Subcutaneous adipose tissue (tissue), 4 donors: Measurements from ENCODE around the gene DUSP8. TPM values are rescaled to one million over a fixed set of nuclear protein-coding genes. Genes with fewer than 3 reads are reported as not detected.

ENCODE experiments used
- CTCF ChIP-seq: fragments of 450-650 bp; IDR thresholded peaks from one replicate; pipeline ENCODE4 v1.5.1; 2016; ENCODE audit warnings: low read depth, mild to moderate bottlenecking, control low read depth, antibody characterized with exemption, moderate library complexity
- total RNA-seq, 4 donors: library from RNA; depleted of rRNA; stranded (reverse); fragments of >200 nt; gene quantifications; one replicate each; pipeline ENCODE4 v1.1.0, GENCODE V29; 2016

DUSP8 gene
- total RNA-seq, 4 donors from 2014 or later: 0.22 to 2.3 (median 0.74) TPM

DNA sequence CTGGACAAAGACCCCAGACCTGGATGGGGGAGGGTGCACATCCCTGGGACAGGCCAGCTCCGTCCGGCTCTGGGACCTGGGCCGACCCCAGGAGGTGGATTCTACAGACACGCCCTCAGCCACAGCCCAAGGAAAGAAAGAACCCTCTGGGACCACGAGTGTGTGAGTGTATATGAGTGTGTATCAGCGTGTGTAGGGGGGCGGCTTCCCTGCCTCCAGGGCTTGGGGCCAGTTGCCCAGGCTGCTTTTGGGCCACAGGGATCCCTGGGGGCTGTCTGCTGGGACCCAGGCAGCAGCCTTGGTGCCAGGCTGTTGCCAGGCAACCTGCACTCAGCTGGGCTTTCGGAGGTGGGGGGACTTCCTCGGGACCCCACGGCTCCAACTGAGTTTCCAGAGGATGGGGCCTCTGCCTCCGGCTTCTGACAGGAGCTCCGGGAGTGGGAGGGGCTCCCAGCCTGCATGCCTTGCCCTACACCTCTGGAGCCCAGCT lies 8.9 kb downstream of the DUSP8 start:
- no peak for TF ChIP-seq CTCF

DNA sequence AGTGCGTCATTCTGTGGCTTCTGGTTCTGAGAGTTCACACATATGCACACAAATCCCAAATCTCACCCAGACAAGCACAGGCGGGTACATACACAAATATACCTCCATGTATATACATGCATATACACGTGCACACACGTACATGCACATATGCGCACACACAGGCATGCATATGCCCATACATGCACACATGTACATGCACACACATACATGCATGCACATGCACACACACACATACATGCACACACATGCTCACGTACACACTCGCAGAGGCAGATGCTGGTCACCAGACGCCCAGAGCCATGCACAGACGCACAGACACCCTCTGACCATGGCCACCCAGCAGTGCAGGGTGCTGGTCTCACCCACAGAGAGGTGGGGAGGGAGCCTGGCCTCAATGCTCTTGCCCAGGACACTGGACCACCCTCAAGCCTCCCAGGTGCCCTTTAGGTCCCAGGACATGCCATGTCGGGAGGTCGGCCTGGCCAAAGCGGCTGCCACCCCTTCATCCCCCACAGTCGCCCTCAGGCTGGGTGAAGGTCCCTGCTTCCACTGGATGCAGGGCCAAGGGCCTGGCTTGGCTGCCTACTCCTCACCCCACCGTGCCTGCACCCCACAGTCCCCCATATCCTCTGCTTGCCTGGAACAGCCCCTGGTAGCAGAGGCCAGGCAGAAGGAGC lies 9.5 kb downstream of the DUSP8 start:
- no peak for TF ChIP-seq CTCF

DNA sequence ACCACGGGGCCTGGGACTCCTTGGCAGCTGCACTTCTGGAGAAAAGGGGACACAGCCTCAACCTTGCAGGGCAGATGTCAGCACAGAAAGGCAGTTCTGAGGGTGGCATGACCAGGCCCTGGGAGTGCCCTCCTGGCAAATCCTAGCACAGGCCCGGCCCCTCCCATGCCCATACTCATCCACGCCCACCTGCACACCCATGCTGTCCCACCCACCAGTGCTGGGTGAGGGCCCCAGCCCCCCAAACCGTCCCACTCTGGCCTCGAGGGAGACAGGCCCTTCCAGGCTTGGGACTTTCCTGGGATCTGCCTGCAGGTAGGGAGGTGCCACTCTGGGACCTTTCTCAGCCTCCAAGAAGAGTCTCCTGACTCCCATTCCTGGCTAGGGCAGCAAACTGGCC lies 10.1 kb downstream of the DUSP8 start:
- TF ChIP-seq CTCF: no peak

DNA sequence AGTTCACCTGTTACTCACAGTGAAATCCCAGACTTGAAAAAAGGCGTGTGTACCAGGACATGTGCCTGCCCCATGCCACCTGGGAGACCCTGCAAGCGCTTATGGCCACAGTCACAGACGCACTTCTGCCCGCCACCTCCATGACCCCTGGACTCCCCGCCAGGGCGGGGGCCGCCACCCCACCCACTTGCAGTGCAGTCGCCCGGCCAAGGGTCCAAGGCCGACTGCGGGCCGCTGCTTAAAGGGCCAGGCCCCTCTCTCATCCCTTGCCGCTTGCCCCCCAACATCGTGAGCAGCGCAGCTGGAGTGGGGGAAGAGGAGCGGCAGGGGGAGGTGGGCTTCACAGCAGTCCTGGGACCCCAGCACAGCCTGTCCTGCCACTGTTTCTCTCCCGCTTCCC lies 10.8 kb downstream of the DUSP8 start:
- no peak for TF ChIP-seq CTCF

DNA sequence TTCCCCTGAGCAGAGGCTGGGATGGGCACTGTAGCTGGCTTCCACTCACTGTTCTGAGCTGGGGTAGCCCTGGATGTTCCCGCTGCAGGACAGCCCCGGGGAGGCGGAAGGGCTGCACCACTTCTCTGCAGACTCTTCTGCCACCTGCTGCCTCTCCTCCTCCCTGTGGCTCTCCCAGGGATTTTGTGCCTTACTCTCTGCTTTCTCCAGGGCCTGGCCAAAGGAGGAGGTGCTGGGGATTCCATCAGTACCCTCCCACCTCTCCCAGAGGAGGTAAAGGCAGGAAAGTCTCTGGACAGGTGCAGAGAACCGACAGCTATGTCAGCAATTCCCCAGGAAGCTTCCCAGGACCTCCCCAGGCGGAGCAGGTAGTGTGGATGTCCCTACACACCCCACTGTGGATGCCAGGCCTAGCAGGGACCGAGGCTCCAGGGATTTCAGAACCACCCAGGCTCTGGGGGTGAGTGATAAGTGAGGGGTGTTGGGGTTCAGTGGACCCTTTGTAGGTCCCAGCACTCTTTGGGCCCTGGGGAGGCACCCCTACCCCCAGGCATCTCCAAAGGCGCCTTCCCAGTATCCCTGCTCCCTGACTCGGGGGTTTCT lies 11.3 kb downstream of the DUSP8 start:
- TF ChIP-seq CTCF: no peak

- TF ChIP-seq CTCF: no peak
These were observed 11.9 kb downstream of the DUSP8 start for GRCh38 chr11:1560002-1560648.

DNA sequence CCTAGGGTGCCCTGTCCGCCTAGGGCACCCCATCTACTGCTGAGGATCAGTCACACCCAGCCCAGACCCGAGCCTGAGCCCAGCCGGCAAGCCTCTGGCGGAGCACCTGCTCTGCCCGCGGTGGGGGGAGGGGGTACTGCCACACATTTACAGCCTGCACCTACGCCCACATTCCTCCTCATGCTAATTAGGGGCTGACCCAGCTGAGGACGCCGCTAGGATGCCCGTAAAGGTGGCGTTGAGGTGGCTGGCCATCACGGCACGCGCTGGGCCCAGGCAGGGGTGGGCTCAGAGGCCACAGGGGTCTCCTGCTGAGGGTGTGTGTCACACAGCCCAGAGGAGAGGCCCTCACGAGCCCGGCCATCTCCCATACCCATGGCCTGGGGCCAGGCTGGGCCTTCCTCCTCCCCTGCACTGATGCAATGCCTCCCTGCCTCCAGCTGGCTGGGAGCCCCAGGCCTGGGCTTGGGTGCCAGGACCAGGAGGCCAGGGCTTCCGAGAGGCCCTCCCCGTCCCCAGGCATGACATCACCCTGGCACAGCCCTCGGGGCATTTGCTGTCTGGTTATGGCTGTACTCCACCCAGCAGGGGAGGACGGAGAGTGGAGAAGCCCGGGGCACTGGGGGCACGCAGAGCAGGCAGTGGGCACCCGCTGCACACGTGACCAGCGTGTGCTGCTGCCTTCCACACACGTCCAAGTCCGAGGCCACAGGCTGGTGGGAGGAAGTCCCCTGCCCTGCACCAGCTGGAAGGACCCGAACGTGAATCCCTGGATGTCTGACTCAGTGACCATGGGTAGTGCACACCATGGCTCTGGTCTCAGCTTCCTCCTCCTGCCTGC lies 12.7 kb downstream of the DUSP8 start:
- TF ChIP-seq CTCF: no peak
